Activated T-cell treated with anti-CD3 and anti-CD28 coated beads for 1 hour (primary cell): ENCODE measurements around the gene VSIG10L.

ENCODE experiments used
- DNase-seq: peaks from one replicate; pipeline ENCODE4 v3.0.0-alpha.2; 2020; ENCODE audit warnings: low read depth

VSIG10L gene

GRCh38 chr19:51365211-51365964 lies 23.4 kb upstream of the VSIG10L start:
- no peak for DNase-seq

- no peak for DNase-seq
These were observed 22.5 kb upstream of the VSIG10L start for GRCh38 chr19:51364200-51365106.

- DNase-seq = no peak
These were observed 19.3 kb upstream of the VSIG10L start for GRCh38 chr19:51361239-51361638.

DNA sequence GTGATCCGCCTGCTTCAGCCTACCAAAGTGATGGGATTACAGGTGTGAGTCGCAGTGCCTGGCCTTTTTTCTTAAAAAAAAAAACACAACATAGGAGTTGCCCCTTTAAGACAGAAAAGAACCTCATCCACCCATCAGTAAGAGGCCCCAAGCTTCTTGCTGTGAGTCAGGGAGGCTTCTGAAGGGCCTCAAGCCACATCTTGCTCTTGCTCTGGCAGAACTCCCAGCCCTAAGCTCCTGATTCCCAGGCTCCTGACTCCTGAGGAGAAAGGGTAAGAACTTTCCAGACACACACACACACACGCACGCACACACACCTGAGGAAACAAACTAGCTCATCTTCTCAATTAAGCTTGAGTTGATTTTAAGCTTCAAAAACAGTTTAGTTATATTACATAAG lies 17.4 kb upstream of the VSIG10L start:
- no peak for DNase-seq

DNA sequence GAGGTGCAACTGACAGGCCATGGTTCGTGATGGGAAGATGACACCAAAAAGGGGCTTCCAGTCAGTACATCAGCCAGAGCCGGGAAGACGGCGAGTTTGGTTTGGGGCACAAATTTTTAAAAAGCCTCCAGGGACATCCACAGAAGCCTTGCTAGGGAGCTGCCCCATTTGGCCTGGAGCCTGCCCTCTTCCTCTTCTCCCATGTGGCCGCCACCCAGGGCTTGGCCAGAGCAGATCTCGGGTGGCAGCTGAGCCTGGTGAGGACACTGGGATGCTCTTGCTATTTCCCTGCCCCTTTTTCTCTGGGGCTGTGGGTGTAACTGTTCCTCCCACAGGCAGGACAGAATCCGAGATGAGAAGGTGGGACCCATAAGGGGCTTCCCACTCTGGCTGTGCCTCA lies 16.0 kb upstream of the VSIG10L start:
- no peak for DNase-seq

DNA sequence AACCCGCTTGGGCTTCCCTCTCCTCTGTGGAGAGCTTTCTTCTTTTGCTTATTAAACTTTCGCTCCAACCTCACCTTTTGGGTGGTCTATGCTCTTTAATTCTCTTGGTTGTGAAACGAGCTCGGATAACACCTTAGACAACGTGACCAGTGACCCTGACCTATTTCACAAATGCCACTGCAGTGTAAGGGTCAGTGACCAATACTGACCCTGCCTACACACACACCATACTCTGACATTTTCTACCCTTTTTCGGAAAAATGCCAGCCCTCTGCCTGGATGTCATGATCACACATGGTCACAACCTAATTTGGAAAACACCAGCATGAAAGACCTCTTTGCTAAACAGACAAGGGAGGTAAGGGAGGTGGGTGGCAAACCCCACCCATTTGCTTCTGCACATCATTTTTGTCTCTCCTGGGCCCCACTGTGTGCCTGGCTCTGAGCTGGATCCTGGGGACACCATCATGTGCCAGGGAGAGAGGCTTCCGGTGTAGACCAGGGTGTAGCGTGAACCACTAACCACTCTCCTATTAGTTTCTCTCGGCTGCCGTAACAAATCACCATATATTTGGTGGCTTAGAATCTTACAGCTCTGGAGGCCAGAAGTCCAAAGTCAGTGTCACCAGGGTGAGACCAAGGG lies 14.3 kb upstream of the VSIG10L start:
- DNase-seq = no peak

GRCh38 chr19:51354742-51355148 lies 12.8 kb upstream of the VSIG10L start:
- no peak for DNase-seq

DNA sequence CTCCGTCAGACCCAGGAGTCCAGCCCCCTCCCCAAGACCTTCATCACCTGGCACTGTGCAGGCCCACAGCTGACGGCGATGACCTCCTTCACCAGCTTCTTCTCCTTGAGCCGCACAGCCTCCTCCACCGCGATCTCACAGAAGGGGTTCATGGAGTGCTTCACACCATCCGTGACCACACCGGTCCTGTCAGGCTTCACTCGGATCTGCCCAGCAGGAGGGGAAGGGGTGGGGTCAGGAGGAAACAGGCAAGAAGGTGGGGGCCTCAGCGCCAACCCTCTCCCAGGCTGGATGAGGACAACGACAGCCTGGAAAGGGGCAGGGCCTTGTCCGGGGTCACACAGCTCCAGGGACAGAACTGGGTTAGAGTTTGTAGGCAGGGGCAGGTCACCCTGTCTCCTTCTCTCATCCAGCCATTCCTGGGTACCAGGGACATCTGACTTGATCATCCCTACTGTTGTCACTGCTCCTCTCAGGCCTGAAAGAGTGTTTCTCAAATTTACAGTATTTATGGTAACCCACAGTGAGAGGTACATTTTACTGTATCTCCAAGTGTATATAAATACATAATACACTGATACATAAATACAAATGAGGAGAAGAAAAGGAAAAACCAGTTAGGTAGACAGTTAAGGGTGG lies 12.3 kb upstream of the VSIG10L start:
- no peak for DNase-seq

DNA sequence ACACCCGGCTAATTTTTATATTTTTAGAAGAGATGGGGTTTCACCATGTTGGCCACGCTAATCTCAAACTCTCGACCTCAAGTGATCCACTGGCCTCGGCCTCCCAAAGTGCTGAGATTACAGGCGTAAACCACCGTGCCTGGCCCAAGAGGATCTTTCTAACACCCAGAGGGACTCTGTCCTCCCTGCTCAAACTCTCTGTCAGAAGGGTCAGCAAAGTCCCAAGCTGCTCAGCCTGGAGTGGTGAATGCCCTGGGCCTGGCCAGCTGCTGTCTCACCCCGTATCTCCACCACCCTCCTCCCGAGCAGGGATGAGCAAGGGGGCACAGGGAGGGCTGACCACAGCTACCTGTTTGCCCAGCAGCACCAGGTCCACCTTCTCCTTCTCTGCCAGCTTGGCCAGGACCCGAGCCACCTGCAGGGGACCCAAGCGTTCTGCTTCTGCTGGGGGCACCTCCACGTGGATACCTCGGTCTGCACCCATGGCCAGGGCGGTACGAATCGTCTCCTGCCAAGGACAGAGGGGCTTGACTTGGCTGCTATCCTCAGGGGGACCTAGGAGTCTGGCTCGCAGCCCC lies 10.9 kb upstream of the VSIG10L start:
- DNase-seq = no peak

- no peak for DNase-seq
These were observed 9.5 kb upstream of the VSIG10L start for GRCh38 chr19:51351266-51351990.

DNA sequence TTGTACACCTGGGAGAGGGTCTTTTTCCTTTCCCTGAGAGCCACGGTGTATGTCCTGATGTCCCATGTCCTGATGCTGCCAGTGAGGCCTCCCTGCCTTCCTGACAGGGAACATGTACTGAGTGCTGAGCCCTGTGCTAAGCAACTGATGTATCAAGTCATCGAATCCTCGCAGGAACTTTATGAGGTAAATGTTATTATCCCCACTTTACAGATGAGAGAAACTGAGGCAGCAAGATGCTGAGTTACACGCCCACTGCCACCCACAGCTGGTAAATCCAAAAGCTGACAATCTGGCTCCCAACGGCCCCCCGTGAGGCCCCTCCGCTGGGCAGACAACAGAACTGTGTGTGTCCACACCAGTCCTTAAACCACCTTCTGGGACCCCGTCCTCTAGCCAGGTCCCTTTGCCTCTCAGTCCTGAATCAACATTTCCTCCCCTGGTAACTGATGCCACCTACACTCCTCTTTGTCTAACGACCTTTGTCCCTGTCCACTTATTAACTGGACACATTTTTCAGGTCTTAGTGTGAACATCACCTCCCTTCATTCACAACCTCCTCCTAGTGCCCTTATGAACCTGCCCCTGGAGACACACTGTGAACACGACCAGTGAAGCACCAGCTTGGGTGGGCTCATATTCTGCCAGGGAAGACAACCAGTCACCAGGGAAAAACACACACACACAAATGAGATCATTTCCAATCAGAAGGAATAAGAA lies 5.4 kb upstream of the VSIG10L start:
- DNase-seq = no peak

GRCh38 chr19:51346742-51347141 lies 4.8 kb upstream of the VSIG10L start:
- DNase-seq = no peak

DNA sequence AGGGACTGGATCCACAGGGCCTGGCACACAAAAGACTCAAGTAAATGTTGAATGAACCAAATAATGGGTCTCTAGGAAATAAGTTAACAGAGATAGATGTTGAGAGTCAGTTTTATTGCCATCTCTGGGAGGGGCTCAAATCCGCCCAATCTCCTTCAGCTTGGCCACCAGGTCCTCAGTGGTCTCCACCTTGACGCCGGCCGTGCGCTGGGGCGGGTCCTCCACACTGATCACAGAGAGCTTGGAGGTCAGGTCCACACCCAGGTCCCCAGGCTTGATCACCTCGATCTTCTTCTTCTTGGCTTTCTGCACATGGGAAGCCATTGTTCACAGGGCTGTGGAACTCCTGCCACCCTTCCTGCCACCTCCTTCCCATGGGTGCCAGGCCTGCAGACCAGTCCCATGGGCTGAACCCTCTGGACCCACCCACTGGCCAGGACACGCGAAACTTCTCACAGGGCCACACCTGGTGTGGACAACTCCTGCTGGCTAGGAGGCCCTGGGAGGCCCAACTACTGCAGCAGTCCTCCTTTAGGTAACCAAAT lies 3.2 kb upstream of the VSIG10L start:
- DNase-seq = no peak

- DNase-seq = no peak
These were observed 961 bp upstream of the VSIG10L start for GRCh38 chr19:51342631-51343569.

GRCh38 chr19:51341066-51341465 lies 873 bp downstream of the VSIG10L start:
- no peak for DNase-seq

DNA sequence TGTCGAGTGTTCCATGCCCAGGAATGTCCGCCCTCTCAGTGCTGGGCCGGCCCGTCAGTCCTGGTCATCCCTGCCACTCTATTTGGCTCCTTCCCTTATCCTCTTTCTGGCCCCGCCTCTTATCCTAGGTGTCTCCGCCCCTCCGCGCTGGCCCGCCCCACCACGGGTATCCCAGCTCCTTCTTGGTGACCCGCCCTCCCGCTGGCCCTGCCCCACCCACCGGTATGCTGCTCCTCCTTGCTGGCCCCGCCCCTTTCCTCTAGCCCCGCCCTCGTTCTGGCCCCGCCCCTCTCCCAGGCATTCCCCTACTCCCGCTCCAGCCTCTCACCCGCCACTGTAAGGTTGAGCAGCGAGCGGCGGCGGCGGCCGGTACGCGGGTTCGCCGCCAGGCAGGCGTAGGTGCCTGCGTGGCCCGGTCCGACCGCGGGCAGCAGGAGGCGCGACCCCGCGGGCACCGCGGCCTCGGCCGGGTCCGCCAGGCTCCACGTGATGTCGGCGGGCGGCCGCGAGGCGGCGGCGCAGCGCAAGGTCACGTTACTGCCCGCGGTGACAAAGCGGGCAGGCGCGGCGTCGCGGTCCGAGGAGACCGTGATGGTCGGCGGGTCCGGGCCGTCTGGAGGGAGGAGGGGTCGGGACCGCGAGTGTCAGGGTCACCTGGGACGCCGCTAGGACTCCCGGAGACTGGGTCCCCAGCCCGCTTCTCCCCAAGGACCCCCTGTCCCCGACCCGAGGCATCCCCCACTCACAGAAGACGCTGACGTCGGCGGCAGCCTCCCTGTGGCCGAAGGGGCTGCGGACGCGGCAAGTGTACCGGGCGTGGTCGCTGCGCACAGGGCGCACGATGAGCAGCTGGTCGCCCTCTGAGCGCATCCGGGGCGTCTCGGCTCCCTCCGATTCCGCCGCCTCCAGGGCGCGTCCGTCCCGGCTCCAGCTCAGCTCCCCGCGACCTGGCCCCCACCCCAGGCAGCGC lies 2.0 kb downstream of the VSIG10L start:
- DNase-seq = peak; percentile 74

DNA sequence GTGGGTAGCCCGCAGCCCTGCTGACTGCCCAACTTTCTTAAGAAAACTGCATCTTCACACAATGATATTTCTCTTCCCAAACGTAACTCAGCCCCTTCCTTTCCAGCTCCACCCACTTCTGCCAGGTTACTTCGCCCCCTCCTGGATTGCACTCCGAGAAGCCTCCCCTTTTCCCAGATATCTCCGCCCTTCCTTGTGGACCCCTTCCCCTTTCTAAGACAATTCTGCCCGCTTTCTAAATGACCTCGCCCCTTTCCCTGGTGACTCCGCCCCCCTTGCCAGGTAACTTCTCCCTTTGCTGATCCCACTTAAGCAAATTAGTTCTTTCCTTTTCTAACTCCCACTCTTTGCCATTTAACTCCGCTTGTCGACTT lies 2.6 kb downstream of the VSIG10L start:
- no peak for DNase-seq
